AML-193 (cell line): ENCODE data around the gene FUT1.
"Not testable (repeated sequence)": the region's sequence is repeated elsewhere in the genome, so short reads cannot be mapped to it uniquely, and the experiment has no call there.

ENCODE experiments used
- DNase-seq, 2 experiments: peaks; one replicate each; lab custom pipeline; 2025; lab: John Stamatoyannopoulos, UW

FUT1 gene

DNA sequence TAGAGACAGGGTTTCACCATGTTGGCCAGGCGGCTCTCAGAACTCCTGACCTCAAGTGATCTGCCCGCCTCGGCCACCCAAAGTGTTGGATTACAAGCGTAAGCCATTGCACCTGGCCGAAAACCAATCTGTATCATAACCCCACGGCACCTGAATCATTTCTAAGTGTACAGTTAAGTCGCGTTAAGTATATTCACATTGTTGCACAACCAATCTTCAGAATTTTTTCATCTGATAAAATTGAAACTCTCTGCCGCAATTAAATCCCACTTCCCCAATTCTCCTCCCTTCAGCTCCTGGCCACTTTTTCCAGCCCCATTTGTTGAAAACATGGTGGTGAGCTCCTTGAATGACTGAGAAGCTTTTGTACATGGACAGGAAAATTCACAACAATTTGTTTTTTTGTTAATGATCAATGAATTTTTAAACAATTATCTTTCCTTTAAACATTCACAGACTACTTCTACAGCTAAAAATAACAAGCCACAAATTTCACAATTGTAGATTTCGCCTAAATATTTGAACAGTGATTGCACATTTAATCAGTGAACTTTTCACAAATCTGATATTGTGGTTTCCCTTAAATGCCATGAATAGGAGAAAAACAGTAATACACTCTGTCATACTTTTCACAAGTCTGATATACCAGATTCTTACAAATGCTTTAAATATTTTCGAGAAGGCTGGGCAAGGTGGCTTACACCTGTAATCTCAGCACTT lies 16.7 kb upstream of the FUT1 start:
- DNase-seq = no peak

DNA sequence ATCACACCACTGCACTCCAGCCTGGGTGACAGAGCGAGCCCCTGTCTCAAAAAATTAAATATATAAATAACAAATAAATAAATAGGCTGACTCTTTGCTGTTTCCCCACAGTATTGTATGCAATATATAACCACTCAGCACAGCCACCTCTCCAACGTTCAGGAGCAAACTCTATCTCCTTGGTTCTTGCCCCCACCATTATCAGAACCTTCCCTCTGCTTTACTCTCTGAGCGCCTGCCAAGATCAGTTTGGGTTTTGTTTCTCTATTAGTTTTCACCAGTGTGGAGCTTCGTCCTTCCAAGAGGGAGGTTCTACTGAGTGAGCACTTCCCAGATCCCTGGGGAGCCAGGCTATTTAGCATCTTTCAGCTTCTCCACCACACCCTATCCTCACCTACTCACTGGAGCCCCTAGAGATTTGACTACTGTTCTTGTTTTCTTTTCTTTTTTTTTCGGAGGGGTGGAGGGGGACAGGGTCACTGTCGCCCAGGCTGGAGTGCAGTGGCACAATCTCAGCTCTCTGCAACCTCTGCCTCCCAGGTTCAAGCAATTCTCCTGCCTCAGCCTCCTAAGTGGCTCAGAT lies 15.8 kb upstream of the FUT1 start:
- not testable (repeated sequence) for DNase-seq

DNA sequence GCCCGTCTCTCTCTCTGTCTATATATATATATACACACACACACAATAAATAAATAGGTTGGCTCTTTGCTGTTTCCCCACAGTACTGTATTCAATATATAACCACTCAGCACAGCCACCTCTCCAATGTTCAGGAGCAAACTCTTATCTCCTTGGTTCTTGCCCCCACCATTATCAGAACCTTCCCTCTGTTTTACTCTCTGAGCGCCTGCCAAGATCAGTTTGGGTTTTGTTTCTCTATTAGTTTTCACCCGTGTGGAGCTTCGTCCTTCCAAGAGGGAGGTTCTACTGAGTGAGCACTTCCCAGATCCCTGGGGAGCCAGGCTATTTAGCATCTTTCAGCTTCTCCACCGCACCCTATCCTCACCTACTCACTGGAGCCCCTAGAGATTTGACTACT lies 13.4 kb upstream of the FUT1 start:
- not testable (repeated sequence) for DNase-seq

DNA sequence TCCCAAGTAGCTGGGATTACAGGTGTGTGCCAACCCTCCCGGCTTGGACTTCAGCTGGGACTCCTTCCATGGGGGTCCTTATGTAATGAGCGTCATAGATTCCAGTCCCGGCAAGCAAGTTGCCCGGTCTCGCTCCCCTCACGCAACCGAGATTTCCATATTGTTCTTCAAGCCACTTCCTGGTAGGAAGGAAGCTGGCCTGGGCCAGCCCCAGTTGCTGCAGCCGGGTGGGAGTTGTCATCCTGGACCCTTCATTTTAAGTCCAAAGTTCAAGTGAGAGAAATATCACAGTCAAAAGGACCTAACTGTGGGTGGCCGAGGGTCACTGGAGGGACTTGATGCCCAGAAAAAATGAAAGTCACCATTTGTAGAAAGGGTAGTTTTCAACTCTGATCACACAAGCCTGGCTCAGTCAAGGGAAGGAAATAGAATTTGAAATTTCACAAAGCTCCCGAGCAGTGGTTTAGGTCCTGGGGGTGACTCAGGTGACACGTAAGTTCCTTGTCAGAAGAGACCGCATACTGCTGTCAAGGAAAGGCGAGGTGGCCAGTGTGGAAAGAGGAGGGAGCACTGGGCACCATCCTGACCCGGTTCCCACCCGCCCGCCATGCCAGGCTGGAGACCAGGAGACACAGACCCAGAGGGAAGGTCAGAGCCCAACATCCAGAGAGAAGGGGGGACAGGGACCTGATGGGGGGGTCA lies 8.2 kb upstream of the FUT1 start:
- no peak for DNase-seq

DNA sequence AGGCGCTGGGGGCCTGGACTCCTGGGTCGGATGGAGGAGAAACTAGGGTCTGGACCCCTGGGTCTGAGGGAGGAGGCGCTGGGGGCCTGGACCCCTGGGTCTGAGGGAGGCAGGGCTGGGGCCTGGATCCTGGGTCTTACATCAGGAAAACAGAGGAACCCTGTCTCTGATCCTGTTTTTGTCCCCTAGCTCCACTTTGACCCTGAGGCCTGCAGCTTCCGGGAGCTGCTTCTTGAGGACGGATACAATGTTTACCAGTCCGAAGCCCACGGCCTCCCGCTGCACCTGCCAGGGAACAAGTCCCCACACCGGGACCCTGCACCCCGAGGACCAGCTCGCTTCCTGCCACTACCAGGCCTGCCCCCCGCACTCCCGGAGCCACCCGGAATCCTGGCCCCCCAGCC lies 5.3 kb upstream of the FUT1 start:
- no peak for DNase-seq

DNA sequence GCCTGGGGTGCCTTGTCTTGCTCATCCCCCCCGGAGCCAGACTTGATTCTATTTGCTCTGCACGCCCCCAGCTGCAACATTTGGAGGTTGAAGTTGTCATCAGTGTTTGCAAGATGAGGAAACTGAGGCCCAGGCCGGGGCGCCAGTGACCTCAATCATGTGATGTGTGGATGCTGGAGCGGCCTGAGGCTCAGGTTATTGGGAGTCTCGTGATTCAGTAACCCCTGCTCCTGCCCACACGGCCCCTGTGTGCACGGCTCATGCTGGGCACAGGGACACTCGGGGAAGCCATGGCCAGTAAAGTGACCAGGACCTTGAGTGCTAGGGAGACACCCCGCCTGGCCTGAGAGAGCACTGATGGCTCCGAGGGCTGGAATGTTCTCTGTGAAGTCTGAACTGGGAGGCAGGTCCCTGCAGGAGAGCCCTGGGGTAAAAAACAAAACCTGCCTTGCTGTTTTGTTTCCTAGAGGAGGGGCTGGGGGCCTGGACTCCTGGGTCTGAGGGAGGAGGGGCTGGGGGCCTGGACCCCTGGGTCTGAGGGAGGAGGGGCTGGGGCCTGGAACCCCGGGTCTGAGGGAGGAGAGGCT lies 4.7 kb upstream of the FUT1 start:
- no peak for DNase-seq

DNA sequence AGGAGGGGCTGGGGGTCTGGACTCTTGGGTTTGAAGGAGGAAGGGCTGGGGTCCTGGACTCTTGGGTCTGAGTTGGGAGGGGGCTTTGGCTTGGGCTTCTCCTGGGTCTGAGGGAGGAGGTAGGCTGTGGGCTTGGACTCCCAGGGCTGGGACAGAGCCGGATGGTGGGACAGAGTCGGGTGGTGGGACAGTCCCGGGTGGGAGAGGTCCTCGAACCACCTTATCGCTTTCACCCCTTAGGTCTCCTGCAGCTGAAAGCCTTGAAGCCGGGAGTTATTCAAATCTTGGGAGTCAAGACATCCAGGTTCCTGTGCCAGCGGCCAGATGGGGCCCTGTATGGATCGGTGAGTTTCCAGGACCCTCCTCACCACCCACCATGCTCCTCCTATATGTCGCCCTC lies 4.2 kb upstream of the FUT1 start:
- DNase-seq = no peak

DNA sequence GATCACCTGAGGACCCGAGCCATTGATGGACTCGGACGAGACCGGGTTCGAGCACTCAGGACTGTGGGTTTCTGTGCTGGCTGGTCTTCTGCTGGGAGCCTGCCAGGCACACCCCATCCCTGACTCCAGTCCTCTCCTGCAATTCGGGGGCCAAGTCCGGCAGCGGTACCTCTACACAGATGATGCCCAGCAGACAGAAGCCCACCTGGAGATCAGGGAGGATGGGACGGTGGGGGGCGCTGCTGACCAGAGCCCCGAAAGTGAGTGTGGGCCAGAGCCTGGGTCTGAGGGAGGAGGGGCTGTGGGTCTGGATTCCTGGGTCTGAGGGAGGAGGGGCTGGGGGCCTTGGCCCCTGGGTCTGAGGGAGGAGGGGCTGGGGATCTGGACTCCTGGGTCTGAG lies 3.8 kb upstream of the FUT1 start:
- no peak for DNase-seq

DNA sequence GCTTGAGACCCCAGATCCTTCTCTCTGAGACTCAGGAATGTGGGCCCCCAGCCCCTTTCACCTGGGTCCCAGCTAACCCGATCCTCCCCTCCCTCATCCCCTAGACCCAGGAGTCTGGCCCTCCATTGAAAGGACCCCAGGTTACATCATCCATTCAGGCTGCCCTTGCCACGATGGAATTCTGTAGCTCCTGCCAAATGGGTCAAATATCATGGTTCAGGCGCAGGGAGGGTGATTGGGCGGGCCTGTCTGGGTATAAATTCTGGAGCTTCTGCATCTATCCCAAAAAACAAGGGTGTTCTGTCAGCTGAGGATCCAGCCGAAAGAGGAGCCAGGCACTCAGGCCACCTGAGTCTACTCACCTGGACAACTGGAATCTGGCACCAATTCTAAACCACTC lies 3.3 kb upstream of the FUT1 start:
- no peak for DNase-seq

DNA sequence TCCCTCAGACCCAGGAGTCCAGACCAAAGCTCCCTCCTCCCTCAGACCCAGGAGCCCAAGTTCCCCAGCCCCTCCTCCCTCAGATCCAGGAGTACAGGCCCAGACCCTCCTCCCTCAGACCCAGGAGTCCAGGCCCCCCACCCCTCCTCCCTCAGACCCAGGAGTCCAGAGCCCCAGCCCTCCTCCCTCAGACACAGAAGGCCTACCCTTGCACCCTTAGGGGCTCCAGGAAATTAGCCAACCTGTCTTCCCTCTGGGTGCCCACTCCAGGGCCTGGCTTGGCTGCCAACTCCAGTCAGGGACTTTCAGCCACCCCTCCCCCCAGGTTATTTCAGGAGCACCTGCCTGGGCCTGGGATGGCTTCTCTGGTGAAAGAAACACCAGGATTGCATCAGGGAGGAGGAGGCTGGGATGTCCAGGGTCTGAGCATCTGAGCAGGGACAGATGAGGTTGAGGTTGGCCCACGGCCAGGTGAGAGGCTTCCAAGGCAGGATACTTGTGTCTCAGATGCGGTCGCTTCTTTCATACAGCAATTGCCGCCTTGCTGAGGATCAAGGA lies 2.7 kb upstream of the FUT1 start, which contains the start of gene FGF21:
FGF21 (plus strand) TSS at position 441 of the 558 bp plus-strand sequence. CDS start 713 bp downstream, outside the sequence.
- DNase-seq = no peak

DNA sequence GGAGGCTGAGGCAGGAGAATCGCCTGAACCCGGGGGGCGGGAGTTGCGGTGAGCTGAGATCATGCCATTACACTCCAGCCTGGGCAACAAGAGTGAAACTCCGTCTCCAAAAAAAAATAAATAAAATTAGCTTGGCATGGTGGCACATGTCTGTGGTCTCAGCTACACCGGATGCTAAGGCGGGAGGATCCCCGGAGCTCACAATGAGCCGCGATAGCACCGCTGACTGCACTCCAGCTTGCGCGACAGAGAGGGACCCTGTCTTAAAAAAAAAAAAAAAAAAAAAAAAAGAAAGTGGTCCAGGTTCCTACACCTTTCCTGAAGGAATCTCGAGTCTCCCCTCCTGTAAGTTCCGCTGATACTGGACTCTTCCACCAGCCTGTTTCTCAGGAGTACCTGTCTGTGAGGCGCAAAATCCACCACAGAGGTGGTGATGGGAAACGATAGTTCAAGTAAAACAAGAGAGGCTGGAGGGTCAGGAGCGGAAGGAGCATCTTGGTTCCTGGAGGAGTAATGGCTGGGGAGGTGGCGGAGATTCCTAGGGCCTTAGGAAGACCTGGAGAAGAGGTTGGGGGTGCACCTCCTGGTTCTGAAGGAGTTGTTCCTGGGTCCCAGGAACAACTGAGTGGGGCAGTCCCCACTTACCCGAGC lies 471 bp downstream of the FUT1 start:
- no peak for DNase-seq

DNA sequence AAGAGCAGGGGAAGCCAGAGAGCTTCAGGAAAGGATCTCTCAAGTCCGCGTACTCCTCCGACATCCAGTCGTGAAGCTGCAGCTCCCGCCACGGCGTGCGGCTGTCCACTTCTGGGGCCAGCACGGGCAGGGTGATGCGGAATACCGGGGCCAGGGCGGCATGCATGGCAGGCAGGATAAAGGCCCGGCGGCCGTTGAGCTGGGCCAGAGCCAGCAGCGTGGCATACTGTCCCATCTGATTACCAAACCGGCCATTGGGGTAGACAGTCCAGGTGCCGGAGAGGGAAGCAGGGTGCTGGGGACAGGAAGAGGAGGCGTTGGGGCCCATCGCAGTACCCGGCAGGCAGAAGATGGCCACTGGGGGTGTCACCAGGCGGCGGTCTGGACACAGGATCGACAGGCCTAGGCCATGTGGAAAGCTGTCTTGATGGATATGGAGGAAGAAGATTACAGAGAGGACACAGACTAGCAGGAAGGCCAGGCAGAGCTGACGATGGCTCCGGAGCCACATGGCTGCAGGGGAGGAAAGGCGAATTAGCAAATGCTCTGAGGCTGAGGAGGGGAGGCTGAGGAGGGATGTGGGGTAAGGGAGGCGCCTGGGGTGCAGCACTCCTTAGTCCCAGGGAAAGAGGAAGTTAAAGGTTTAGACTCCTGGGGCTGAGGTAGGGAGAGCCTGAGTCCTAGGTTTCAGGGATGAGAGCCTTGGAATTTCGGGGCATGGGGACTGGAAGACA lies 1.5 kb downstream of the FUT1 start:
- peak in 1 of 2 experiments; percentile 1 for DNase-seq

DNA sequence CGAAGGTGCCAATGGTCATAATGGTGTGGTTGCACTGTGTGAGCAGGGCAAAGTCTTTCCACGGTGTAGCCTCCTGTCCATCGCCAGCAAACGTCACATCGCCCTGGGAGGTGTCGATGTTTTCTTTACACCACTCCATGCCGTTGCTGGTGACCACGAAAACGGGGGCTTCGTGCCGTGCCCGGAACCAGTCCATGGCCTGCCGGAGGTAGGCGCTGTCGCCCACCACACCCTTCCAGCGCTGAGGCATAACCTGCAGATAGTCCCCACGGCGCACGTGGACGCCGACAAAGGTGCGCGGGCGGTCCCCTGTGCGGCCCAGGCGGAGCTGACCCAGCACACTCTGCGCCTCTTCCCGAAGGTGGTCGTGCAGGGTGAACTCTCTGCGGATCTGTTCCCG lies 2.1 kb downstream of the FUT1 start:
- no peak for DNase-seq

DNA sequence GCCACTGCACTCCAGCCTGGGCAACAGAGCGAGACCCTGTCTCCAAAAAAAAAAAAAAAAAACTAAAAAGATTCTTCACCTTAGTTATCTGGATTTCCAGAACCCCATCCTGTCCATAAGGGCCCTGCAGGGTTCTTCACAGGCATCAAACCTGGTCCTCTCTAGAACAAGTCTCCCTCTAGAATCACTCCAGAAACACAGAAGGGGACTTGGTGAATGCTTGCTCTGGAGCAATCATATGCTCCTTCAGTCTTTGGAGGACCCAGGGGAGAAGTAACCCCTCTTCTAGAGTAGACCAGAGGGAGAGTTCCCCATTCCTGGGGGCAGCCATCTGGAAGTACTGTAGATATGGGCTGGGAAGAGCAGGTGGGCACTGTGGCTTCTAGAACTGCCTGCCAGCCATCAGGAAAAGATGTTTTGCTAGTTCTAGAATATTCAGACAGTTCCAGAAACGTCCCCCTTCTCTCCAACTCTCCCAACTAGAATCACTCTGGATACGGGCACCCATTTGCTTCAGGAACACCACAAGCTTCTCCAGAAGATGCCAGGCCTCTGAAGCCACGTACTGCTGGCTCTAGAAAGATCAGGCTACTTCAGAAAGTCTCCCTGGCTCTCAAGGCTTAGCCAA lies 2.8 kb downstream of the FUT1 start:
- no peak for DNase-seq

DNA sequence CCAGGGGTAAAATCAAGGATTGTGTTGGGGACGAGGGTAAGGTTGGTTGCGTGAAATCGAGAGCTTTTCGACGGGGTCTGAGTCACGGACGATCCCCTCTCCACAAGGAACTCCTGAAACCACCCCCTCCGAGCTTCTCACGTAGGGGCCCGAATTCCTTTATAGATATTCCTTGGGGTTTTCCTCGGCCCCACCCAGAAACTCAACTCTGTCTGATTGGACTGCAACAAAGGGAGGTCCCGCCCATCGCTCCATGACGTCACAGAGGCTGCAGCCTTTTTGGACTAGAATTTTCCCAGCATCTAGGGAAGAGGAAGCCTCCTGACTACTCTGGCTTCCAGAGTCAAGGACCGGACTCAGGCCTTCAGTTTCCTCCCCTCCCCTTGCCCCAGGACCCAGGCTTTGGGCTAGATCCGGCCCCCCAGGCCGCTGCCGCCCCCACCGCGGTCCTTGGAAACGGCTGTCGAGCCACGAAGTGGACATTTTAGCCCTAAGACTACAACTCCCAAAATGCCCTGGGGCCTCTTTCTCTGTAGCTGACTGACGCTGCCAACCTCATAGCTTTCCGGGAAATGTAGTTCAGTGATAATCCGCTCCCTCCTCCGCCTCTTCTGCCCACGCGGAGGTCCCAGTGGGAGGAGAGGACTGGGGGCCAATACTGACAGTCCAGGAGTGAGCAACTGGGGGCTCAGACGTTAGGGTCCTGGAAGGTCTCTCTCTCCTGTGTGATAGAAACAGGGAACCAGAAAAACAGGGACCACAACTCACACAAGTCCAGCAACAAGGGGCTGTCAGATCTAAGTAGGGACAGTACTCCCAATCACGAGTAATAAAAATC lies 5.5 kb downstream of the FUT1 start, which contains the start of gene IZUMO1:
IZUMO1 (minus strand) TSS at position 172 of the 838 bp plus-strand sequence. CDS start 1,050 bp downstream, outside the sequence.
- DNase-seq = no peak

DNA sequence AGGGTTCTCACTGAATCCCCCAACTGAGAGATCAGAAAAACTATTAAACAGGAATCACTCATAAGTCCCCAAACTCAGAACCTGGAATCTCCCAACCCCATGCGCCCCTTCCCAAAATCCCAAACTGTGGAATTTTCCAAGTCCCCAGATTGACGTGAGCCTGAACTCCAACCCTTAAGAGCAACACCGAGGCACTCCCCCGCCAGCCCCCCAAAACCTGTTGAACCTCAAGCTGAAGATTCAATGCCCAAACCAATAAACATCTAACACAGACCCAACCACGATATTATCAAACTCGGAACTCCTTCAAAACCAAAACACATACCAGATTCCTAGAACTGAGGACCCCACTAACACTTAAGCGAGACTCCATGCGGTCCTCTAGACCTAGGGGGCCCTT lies 6.3 kb downstream of the FUT1 start:
- DNase-seq = no peak

DNA sequence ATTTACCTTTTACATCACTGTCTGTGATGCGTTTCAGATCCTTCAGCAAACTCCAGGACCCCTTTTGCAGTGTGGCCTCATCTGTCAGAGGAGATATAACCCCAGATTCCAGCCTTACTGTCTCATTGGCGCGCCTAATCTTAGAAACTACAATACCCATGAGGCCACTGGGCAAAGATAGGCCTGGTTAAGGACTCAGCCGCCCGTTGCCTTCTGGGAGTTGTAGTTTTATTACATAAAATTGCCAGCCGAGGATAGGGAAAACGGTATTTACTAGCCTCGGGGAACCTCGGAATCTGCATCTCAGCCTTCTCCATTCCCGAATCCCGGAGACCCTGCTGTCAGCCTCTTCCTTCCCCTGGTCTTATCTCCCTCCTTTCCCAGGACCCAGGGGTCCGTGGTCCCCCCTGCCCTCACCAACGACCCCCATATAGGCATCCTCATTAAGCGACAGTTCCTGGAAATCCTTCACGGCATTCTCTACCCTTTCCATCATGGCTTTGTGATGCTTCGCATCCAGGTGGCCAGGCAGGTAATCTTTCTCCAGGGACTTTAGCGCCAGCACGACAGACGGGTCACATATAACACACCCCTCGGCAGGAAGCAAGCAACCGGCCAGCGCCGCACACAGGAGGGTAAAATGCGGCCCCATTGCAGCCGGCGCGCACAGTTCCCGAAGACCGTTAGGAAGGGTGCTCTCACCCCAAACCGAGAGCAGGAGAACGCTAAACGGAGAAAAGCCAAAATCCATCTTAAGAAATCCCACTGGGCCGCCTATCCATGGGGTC lies 7.0 kb downstream of the FUT1 start:
- DNase-seq = peak; percentile 6 to 17

DNA sequence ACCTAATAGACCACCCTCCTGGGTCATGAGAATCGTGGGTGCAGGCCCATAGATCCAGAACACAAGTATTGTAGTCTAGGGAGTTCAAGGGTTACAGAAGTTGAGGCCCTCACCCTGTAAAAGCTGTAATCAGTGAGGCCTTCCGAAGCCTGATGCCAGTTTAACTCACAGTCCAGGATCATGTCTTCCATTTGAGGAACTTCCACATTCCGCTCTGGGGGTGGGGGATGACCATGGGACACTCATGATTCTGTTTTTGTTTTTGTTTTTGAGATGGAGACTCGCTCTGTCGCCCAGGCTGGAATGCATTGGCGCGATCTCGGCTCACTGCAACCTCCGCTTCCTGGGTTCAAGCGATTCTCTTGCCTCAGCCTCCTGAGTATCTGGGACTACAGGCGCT lies 10.3 kb downstream of the FUT1 start:
- DNase-seq = no peak
